Smooth muscle cell (in vitro differentiated cells): ENCODE measurements around the gene SLFN5. TPM values are rescaled to one million over a fixed set of nuclear protein-coding genes. Genes with fewer than 3 reads are reported as not detected.

ENCODE experiments used
- DNase-seq: peaks from one replicate; lab custom pipeline; 2025; ENCODE audit not compliant: unreplicated experiment; lab: John Stamatoyannopoulos, UW
- H2AFZ ChIP-seq: fragments of 200-600 bp; sonication (generic); 2 replicates; pipeline ENCODE4 v1.6.0; 2016; ENCODE audit warnings: antibody characterized with exemption, low read depth, mild to moderate bottlenecking
- H3F3A ChIP-seq: fragments of 200-600 bp; sonication (generic); 2 replicates; pipeline ENCODE4 v1.6.0; 2017; ENCODE audit warnings: antibody characterized with exemption, low read depth
- H3K27ac ChIP-seq: fragments of 200-600 bp; sonication (generic); 2 replicates; pipeline ENCODE4 v1.5.1; 2016; ENCODE audit warnings: low read depth, mild to moderate bottlenecking
- H3K27me3 ChIP-seq: fragments of 200-600 bp; sonication (generic); 2 replicates; pipeline ENCODE4 v1.6.1; 2016; ENCODE audit warnings: low read depth, mild to moderate bottlenecking
- H3K36me3 ChIP-seq: fragments of 200-600 bp; sonication (generic); 2 replicates; pipeline ENCODE4 v1.5.1; 2016; ENCODE audit warnings: low read depth
- H3K4me1 ChIP-seq: fragments of 200-600 bp; sonication (generic); 2 replicates; pipeline ENCODE4 v1.5.1; 2016; ENCODE audit warnings: low read depth
- H3K4me2 ChIP-seq: fragments of 200-600 bp; sonication (generic); 2 replicates; pipeline ENCODE4 v1.6.0; 2016; ENCODE audit warnings: mild to moderate bottlenecking
- H3K4me3 ChIP-seq: fragments of 200-600 bp; sonication (generic); 2 replicates; pipeline ENCODE4 v1.5.1; 2016; ENCODE audit warnings: mild to moderate bottlenecking
- H3K79me2 ChIP-seq: fragments of 200-600 bp; sonication (generic); 2 replicates; pipeline ENCODE4 v1.6.0; 2016; ENCODE audit warnings: low read depth, mild to moderate bottlenecking
- H3K9ac ChIP-seq: fragments of 200-600 bp; sonication (generic); 2 replicates; pipeline ENCODE4 v1.6.0; 2016; ENCODE audit warnings: low read depth
- H3K9me3 ChIP-seq: fragments of 200-600 bp; sonication (generic); replicated peaks from 2 replicates; pipeline ENCODE4 v1.5.1; 2016; ENCODE audit warnings: low read depth
- H4K20me1 ChIP-seq: fragments of 200-600 bp; sonication (generic); 2 replicates; pipeline ENCODE4 v1.6.0; 2016; ENCODE audit warnings: low read depth
- CTCF ChIP-seq: fragments of 200-600 bp; sonication (generic); IDR thresholded peaks from 2 replicates; pipeline ENCODE4 v1.5.1; 2017; ENCODE audit warnings: borderline replicate concordance, mild to moderate bottlenecking, antibody characterized with exemption; ENCODE audit not compliant: insufficient read depth, poor library complexity, severe bottlenecking
- WGBS: methylation state at CpG from one replicate; pipeline ENCODE4 v1.1.7; 2016; ENCODE audit warnings: low lambda C conversion rate; 5-methylcytosine and 5-hydroxymethylcytosine counted together
- polyA plus RNA-seq: library from polyadenylated mRNA; unstranded; fragments of >200 nt; fragmentation: Nextera tagmentation; extraction: Ambion mirVana; gene quantifications from 2 replicates; pipeline ENCODE4 v1.2.1, GENCODE V29; 2016
- total RNA-seq: library from RNA; depleted of rRNA; stranded (reverse); fragments of >200 nt; gene quantifications from 2 replicates; pipeline ENCODE4 v1.2.3, GENCODE V29; 2014

Gene SLFN5
- total and polyA plus RNA-seq, 2 experiments from 2014 or later: 8.8 to 16.0 TPM

- H3K4me1 ChIP-seq: no peaks in the 10 kb centered on the region
Measured at GRCh38 chr17:35287286-35287811, 44.5 kb downstream of the SLFN5 start.

GRCh38 chr17:35289222-35289621 is 46.4 kb downstream of the SLFN5 start:
- Histone ChIP-seq H2AFZ (no peak overlapping the region), H3K27me3 (no peaks in the 10 kb centered on the region), H3F3A (no peaks in the 10 kb centered on the region), H4K20me1 (no peaks in the 10 kb centered on the region), H3K9me3 (no peaks in the 10 kb centered on the region), H3K9ac (no peak overlapping the region), H3K4me1 (no peaks in the 10 kb centered on the region), H3K79me2 (no peaks in the 10 kb centered on the region), H3K36me3 (no peaks in the 10 kb centered on the region), H3K27ac (no peak overlapping the region), H3K4me2 (no peak overlapping the region), H3K4me3 (no peak overlapping the region)
- WGBS: 85% methylated on average over 1 of the region's 1 CpG
- DNase-seq: no peak
- TF ChIP-seq CTCF: no peak

More at GRCh38 chr17:35287286-35287811, 44.5 kb downstream of the SLFN5 start:
- TF ChIP-seq CTCF: no peak
- Histone ChIP-seq H2AFZ (no peak overlapping the region), H3K4me3 (no peak overlapping the region), H3K4me2 (no peak overlapping the region), H3K9me3 (no peaks in the 10 kb centered on the region), H3F3A (no peaks in the 10 kb centered on the region), H3K27me3 (no peaks in the 10 kb centered on the region), H4K20me1 (no peaks in the 10 kb centered on the region), H3K9ac (no peak overlapping the region), H3K79me2 (no peaks in the 10 kb centered on the region), H3K36me3 (no peaks in the 10 kb centered on the region), H3K27ac (no peak overlapping the region)
- DNase-seq: no peak
- no CpG with 5 or more reads among the region's 1 CpG for WGBS

DNA sequence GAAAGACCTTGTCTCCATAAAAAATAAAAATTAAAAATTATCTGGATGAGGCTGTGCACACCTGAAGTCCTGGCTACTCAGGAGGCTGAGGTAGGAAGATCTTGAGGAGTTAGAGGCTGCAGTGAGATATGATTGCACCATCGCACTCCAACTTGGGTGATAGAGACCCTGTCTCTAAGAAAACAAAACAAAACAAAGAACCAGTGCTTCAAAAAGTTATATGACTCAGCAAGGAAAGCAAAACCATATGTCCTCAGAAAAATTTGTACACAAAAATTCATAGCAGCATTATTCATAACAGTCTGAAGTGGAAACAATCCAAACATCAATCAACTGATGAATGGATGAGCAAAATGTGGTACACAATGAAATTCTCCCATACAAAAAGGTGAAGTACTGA is 48.9 kb downstream of the SLFN5 start:
- no peaks in the 10 kb centered on the region for H3K4me1 ChIP-seq
- no peak for TF ChIP-seq CTCF
- no peak for DNase-seq

DNA sequence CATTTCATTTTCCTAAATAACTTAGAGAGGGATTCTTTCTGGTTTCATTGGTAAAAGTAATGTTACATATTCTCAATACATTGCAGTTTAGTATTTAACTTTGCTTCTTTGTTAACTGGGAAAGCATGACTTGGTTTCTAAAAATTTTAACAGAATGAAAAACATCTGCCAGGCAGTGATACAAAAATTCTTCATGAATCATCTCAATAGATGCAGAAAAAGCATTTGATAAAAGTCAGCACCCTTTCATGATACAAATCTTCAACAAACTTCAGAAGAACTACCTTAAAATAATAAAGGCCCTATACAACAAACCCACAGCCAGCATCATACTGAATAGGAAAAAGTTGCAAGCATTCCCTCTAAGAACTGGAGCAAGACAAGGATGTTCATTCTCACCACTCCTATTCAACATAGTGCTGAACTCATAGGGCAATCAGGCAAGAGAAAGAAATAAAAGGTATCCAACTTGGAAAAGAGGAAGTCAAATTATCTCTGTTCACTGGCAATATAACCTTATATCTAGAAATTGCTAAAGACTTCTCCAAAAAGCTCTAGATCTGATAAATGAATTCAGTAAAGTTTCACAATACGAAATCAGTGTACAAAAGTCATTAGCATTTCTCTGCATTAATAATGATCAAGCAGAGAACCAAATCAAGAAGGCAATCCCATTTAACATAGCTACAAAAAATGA is 50.4 kb downstream of the SLFN5 start:
- Histone ChIP-seq H3K9ac (no peak overlapping the region), H3K27ac (no peak overlapping the region), H3K27me3 (no peaks in the 10 kb centered on the region), H3K36me3 (no peaks in the 10 kb centered on the region), H4K20me1 (no peaks in the 10 kb centered on the region), H3F3A (no peaks in the 10 kb centered on the region), H3K9me3 (no peaks in the 10 kb centered on the region), H3K4me2 (no peak overlapping the region), H3K79me2 (no peaks in the 10 kb centered on the region), H2AFZ (no peak overlapping the region), H3K4me1 (no peaks in the 10 kb centered on the region), H3K4me3 (no peak overlapping the region)
- no peak for DNase-seq
- WGBS: 66% methylated on average over 1 of the region's 1 CpG
- TF ChIP-seq CTCF: no peak

More for the DNA sequence above, 48.9 kb downstream of the SLFN5 start:
- Histone ChIP-seq H3K27ac (no peak overlapping the region), H3K4me2 (no peak overlapping the region), H3K27me3 (no peaks in the 10 kb centered on the region), H3K9me3 (no peaks in the 10 kb centered on the region), H3K79me2 (no peaks in the 10 kb centered on the region), H3K4me3 (no peak overlapping the region), H2AFZ (no peak overlapping the region), H3K36me3 (no peaks in the 10 kb centered on the region), H3K9ac (no peak overlapping the region), H4K20me1 (no peaks in the 10 kb centered on the region), H3F3A (no peaks in the 10 kb centered on the region)
- 87% methylated on average over 1 of the region's 1 CpG for WGBS
